Measurements from ENCODE around the gene SHROOM4. TPM values are rescaled to one million over a fixed set of nuclear protein-coding genes. Genes with fewer than 3 reads are reported as not detected.

The SHROOM4 gene
- total RNA-seq, 1 experiment from 2014 or later: 0.05 TPM

GRCh38 chrX:50825825-50826224, 11.8 kb upstream of the SHROOM4 start:
- Histone ChIP-seq H3K27me3 (ENCODE audit: insufficient read depth, low read length) (no peaks in the 10 kb centered on the region), H3K4me3 (replicated peaks in 1 of 2; ENCODE audit: low read depth in 1 of 2, low read length in 2 of 2) (no peak overlapping the region), H3K4me1 (ENCODE audit: control insufficient read depth in 1 of 2, insufficient read depth in 2 of 2, low read length in 2 of 2) (peaks cover 0 to 11% of the 10 kb centered on the region in 2 experiments; a peak in 2 of 4 replicates), H2AFZ (ENCODE audit: low read depth, low read length, poor library complexity, severe bottlenecking) (no peak overlapping the region), H3K9ac (ENCODE audit: low read length) (no peak overlapping the region), H3K27ac (ENCODE audit: low read depth, low read length) (no peak overlapping the region), H3K36me3 (ENCODE audit: control insufficient read depth in 1 of 2, insufficient read depth in 2 of 2, low read length in 2 of 2) (no peaks in the 10 kb centered on the region), H3K9me2 (ENCODE audit: insufficient read depth) (no peaks in the 10 kb centered on the region), H3K4me2 (ENCODE audit: low read length) (no peak overlapping the region), H4K20me1 (ENCODE audit: insufficient read depth) (no peaks in the 10 kb centered on the region), H3K79me2 (ENCODE audit: insufficient read depth, low read length) (no peaks in the 10 kb centered on the region), H3K9me3 (ENCODE audit: control insufficient read depth in 1 of 2, insufficient read depth in 1 of 2, low read depth in 1 of 2, low read length in 2 of 2) (no peaks in the 10 kb centered on the region)
- ChIA-PET RAD21 (ENCODE audit: low non-redundant PET in 1 of 2, low total read pairs in 2 of 2, uncharacterized antibody in 2 of 2, unreplicated experiment in 2 of 2) (no interaction called here), POLR2A (no interaction called here), CTCF (no interaction called here)
- DNase-seq (ENCODE audit: low read depth, low spot score) (no peak), ATAC-seq (no peak)
- BruUV-seq (replicated peaks): no TSS peak
- intact Hi-C loops (cut with micrococcal nuclease): no loop called here
- no peak for TF ChIP-seq CBX3 (IDR thresholded peaks at IDR 0.05; ENCODE audit: low read depth)
- TF ChIP-seq ZNF274 (IDR thresholded peaks at IDR 0.05; ENCODE audit: low read depth, low read length): no peak
- TF ChIP-seq EZH2phosphoT487 (IDR thresholded peaks at IDR 0.05; ENCODE audit: borderline replicate concordance): no peak
- TF ChIP-seq, protein P1, sequence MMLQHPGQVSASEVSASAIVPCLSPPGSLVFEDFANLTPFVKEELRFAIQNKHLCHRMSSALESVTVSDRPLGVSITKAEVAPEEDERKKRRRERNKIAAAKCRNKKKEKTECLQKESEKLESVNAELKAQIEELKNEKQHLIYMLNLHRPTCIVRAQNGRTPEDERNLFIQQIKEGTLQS (IDR thresholded peaks at IDR 0.05): no peak
- no peak for TF ChIP-seq CEBPB (IDR thresholded peaks at IDR 0.05; ENCODE audit: low read depth)
- TF ChIP-seq ZBTB33 (IDR thresholded peaks at IDR 0.05; ENCODE audit: extremely low read depth, insufficient replicate concordance, low read length): no peak

GRCh38 chrX:50818986-50819385, 5.0 kb upstream of the SHROOM4 start:
- no peak for ATAC-seq
- H3K9ac ChIP-seq (ENCODE audit: low read length): no peak overlapping the region
- no peaks in the 10 kb centered on the region for H3K27me3 ChIP-seq (ENCODE audit: insufficient read depth, low read length)
- no peaks in the 10 kb centered on the region for H3K79me2 ChIP-seq (ENCODE audit: insufficient read depth, low read length)
- ChIA-PET CTCF (no interaction called here), RAD21 (ENCODE audit: low non-redundant PET in 1 of 2, low total read pairs in 2 of 2, uncharacterized antibody in 2 of 2, unreplicated experiment in 2 of 2) (no interaction called here), POLR2A (no interaction called here)
- DNase-seq (ENCODE audit: low read depth, low spot score): no peak
- H3K27ac ChIP-seq (ENCODE audit: low read depth, low read length): no peak overlapping the region
- no peaks in the 10 kb centered on the region for H4K20me1 ChIP-seq (ENCODE audit: insufficient read depth)
- no peaks in the 10 kb centered on the region for H3K9me2 ChIP-seq (ENCODE audit: insufficient read depth)
- H3K4me2 ChIP-seq (ENCODE audit: low read length): no peak overlapping the region
- no TSS peak for BruUV-seq (replicated peaks)
- no peak overlapping the region for H3K4me3 ChIP-seq (replicated peaks in 1 of 2; ENCODE audit: low read depth in 1 of 2, low read length in 2 of 2)
- no peaks in the 10 kb centered on the region for H3K36me3 ChIP-seq (ENCODE audit: control insufficient read depth in 1 of 2, insufficient read depth in 2 of 2, low read length in 2 of 2)
- H2AFZ ChIP-seq (ENCODE audit: low read depth, low read length, poor library complexity, severe bottlenecking): no peak overlapping the region
- no peaks in the 10 kb centered on the region for H3K4me1 ChIP-seq (ENCODE audit: control insufficient read depth in 1 of 2, insufficient read depth in 2 of 2, low read length in 2 of 2)
- intact Hi-C loops (cut with micrococcal nuclease): no loop called here
- no peaks in the 10 kb centered on the region for H3K9me3 ChIP-seq (ENCODE audit: control insufficient read depth in 1 of 2, insufficient read depth in 1 of 2, low read depth in 1 of 2, low read length in 2 of 2)
- TF ChIP-seq CTCF (IDR thresholded peaks at IDR 0.05 in 2 of 3, conservative IDR thresholded peaks at IDR 0.05 in 1 of 3; ENCODE audit: borderline replicate concordance in 1 of 3, insufficient read depth in 1 of 3, low read depth in 2 of 3, low read length in 2 of 3) (no peak), EZH2phosphoT487 (IDR thresholded peaks at IDR 0.05; ENCODE audit: borderline replicate concordance) (no peak), CBX3 (IDR thresholded peaks at IDR 0.05; ENCODE audit: low read depth) (no peak), POLR2A (IDR thresholded peaks at IDR 0.05; ENCODE audit: borderline replicate concordance, extremely low read depth, insufficient read depth, insufficient read length) (no peak), EZH2 (IDR thresholded peaks at IDR 0.05) (no peak), TCF7L2 (IDR thresholded peaks at IDR 0.05; ENCODE audit: borderline replicate concordance, extremely low read depth, insufficient read depth, insufficient read length) (no peak)
- TF ChIP-seq, protein P2, sequence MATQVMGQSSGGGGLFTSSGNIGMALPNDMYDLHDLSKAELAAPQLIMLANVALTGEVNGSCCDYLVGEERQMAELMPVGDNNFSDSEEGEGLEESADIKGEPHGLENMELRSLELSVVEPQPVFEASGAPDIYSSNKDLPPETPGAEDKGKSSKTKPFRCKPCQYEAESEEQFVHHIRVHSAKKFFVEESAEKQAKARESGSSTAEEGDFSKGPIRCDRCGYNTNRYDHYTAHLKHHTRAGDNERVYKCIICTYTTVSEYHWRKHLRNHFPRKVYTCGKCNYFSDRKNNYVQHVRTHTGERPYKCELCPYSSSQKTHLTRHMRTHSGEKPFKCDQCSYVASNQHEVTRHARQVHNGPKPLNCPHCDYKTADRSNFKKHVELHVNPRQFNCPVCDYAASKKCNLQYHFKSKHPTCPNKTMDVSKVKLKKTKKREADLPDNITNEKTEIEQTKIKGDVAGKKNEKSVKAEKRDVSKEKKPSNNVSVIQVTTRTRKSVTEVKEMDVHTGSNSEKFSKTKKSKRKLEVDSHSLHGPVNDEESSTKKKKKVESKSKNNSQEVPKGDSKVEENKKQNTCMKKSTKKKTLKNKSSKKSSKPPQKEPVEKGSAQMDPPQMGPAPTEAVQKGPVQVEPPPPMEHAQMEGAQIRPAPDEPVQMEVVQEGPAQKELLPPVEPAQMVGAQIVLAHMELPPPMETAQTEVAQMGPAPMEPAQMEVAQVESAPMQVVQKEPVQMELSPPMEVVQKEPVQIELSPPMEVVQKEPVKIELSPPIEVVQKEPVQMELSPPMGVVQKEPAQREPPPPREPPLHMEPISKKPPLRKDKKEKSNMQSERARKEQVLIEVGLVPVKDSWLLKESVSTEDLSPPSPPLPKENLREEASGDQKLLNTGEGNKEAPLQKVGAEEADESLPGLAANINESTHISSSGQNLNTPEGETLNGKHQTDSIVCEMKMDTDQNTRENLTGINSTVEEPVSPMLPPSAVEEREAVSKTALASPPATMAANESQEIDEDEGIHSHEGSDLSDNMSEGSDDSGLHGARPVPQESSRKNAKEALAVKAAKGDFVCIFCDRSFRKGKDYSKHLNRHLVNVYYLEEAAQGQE (IDR thresholded peaks at IDR 0.05; ENCODE audit: low read depth): no peak
- TF ChIP-seq, protein P1 (IDR thresholded peaks at IDR 0.05): no peak
